ENCODE results near the gene ALMS1. TPM values are rescaled to one million over a fixed set of nuclear protein-coding genes. Genes with fewer than 3 reads are reported as not detected.

The ALMS1 gene
- total RNA-seq, 1 experiment from 2014 or later = 84.7 TPM

- no peaks in the 10 kb centered on the region for H3K9me3 ChIP-seq (ENCODE audit: low read length)
- no peak overlapping the region for H3K4me3 ChIP-seq (ENCODE audit: low read length)
- DNase-seq = no peak
- H3K79me2 ChIP-seq (ENCODE audit: low read length) = peaks cover 19% of the 10 kb centered on the region
- no peaks in the 10 kb centered on the region for H4K20me1 ChIP-seq (ENCODE audit: insufficient read depth, low read depth, low read length)
- H3K36me3 ChIP-seq (ENCODE audit: insufficient read depth, low read length) = no peaks in the 10 kb centered on the region
- no peak overlapping the region for H3K9ac ChIP-seq (ENCODE audit: low read length)
- peaks cover 20% of the 10 kb centered on the region for H3K4me1 ChIP-seq (ENCODE audit: low read length)
- no peak overlapping the region for H3K27ac ChIP-seq (ENCODE audit: low read length)
- no peak overlapping the region for H3K4me2 ChIP-seq (ENCODE audit: low read depth, low read length, poor library complexity, severe bottlenecking)
- H3K9me2 ChIP-seq (replicated peaks; ENCODE audit: insufficient read depth, low read length) = no peaks in the 10 kb centered on the region
- H3K27me3 ChIP-seq (ENCODE audit: low read length) = no peaks in the 10 kb centered on the region
- no peak overlapping the region for H2AFZ ChIP-seq (ENCODE audit: low read length)
These were observed 2.6 kb upstream of the ALMS1 start for GRCh38 chr2:73383036-73383435.

GRCh38 chr2:73385123-73385503, 523 bp upstream of the ALMS1 start:
- no peak for DNase-seq
- peaks cover 40% of the 10 kb centered on the region for H3K79me2 ChIP-seq (ENCODE audit: low read length)
- H3K27ac ChIP-seq (ENCODE audit: low read length) = peak overlapping the region; percentile 64
- H3K9ac ChIP-seq (ENCODE audit: low read length) = peak overlapping the region; percentile 73
- no peaks in the 10 kb centered on the region for H3K9me2 ChIP-seq (replicated peaks; ENCODE audit: insufficient read depth, low read length)
- H3K36me3 ChIP-seq (ENCODE audit: insufficient read depth, low read length) = peaks cover 7% of the 10 kb centered on the region; the same call in 1 of the 2 replicates
- H3K4me1 ChIP-seq (ENCODE audit: low read length) = peaks cover 30% of the 10 kb centered on the region
- no peaks in the 10 kb centered on the region for H4K20me1 ChIP-seq (ENCODE audit: insufficient read depth, low read depth, low read length)
- no peaks in the 10 kb centered on the region for H3K9me3 ChIP-seq (ENCODE audit: low read length)
- peak overlapping the region; percentile 96 for H3K4me3 ChIP-seq (ENCODE audit: low read length)
- peak overlapping the region; percentile 89 for H2AFZ ChIP-seq (ENCODE audit: low read length)
- no peaks in the 10 kb centered on the region for H3K27me3 ChIP-seq (ENCODE audit: low read length)
- H3K4me2 ChIP-seq (ENCODE audit: low read depth, low read length, poor library complexity, severe bottlenecking) = peak overlapping the region; percentile 80

GRCh38 chr2:73386342-73386868, 769 bp downstream of the ALMS1 start:
- Histone ChIP-seq H3K4me3 (ENCODE audit: low read length) (peak overlapping the region; percentile 96), H3K27ac (ENCODE audit: low read length) (peak overlapping the region; percentile 83)

GRCh38 chr2:73386894-73387636, 1.4 kb downstream of the ALMS1 start:
- Histone ChIP-seq H4K20me1 (ENCODE audit: insufficient read depth, low read depth, low read length) (no peaks in the 10 kb centered on the region), H3K9ac (ENCODE audit: low read length) (peak overlapping the region; percentile 96), H3K27ac (ENCODE audit: low read length) (peak overlapping the region; percentile 83), H3K36me3 (ENCODE audit: insufficient read depth, low read length) (peaks cover 7% of the 10 kb centered on the region; the same call in 1 of the 2 replicates), H2AFZ (ENCODE audit: low read length) (peak overlapping the region; percentile 81; the same call in 1 of the 2 replicates), H3K9me2 (replicated peaks; ENCODE audit: insufficient read depth, low read length) (no peaks in the 10 kb centered on the region), H3K9me3 (ENCODE audit: low read length) (no peaks in the 10 kb centered on the region), H3K27me3 (ENCODE audit: low read length) (no peaks in the 10 kb centered on the region), H3K4me3 (ENCODE audit: low read length) (peak overlapping the region; percentile 96), H3K4me2 (ENCODE audit: low read depth, low read length, poor library complexity, severe bottlenecking) (peak overlapping the region; percentile 87), H3K4me1 (ENCODE audit: low read length) (peaks cover 30% of the 10 kb centered on the region), H3K79me2 (ENCODE audit: low read length) (peaks cover 58% of the 10 kb centered on the region)
- peak; percentile 68 for DNase-seq

More at GRCh38 chr2:73386342-73386868, 769 bp downstream of the ALMS1 start:
- peaks cover 52% of the 10 kb centered on the region for H3K79me2 ChIP-seq (ENCODE audit: low read length)
- H3K4me2 ChIP-seq (ENCODE audit: low read depth, low read length, poor library complexity, severe bottlenecking) = peak overlapping the region; percentile 87
- no peaks in the 10 kb centered on the region for H3K27me3 ChIP-seq (ENCODE audit: low read length)
- H3K9ac ChIP-seq (ENCODE audit: low read length) = peak overlapping the region; percentile 96
- peaks cover 7% of the 10 kb centered on the region; the same call in 1 of the 2 replicates for H3K36me3 ChIP-seq (ENCODE audit: insufficient read depth, low read length)
- H3K4me1 ChIP-seq (ENCODE audit: low read length) = peaks cover 30% of the 10 kb centered on the region
- H2AFZ ChIP-seq (ENCODE audit: low read length) = peak overlapping the region; percentile 81; the same call in 1 of the 2 replicates
- H3K9me2 ChIP-seq (replicated peaks; ENCODE audit: insufficient read depth, low read length) = no peaks in the 10 kb centered on the region
- H3K9me3 ChIP-seq (ENCODE audit: low read length) = no peaks in the 10 kb centered on the region
- no peaks in the 10 kb centered on the region for H4K20me1 ChIP-seq (ENCODE audit: insufficient read depth, low read depth, low read length)
- no peak for DNase-seq

GRCh38 chr2:73402386-73403103, 16.9 kb downstream of the ALMS1 start:
- Histone ChIP-seq H4K20me1 (ENCODE audit: insufficient read depth, low read depth, low read length) (no peaks in the 10 kb centered on the region), H3K4me1 (ENCODE audit: low read length) (peaks cover 18% of the 10 kb centered on the region), H3K27ac (ENCODE audit: low read length) (no peak overlapping the region), H3K9me3 (ENCODE audit: low read length) (peaks cover 20% of the 10 kb centered on the region), H3K27me3 (ENCODE audit: low read length) (no peaks in the 10 kb centered on the region), H3K9me2 (replicated peaks; ENCODE audit: insufficient read depth, low read length) (no peaks in the 10 kb centered on the region), H3K36me3 (ENCODE audit: insufficient read depth, low read length) (peaks cover 60% of the 10 kb centered on the region), H3K4me2 (ENCODE audit: low read depth, low read length, poor library complexity, severe bottlenecking) (no peak overlapping the region), H3K9ac (ENCODE audit: low read length) (no peak overlapping the region), H3K79me2 (ENCODE audit: low read length) (peaks cover 98% of the 10 kb centered on the region), H2AFZ (ENCODE audit: low read length) (no peak overlapping the region), H3K4me3 (ENCODE audit: low read length) (no peak overlapping the region)
- no peak for DNase-seq

- Histone ChIP-seq H3K27me3 (ENCODE audit: low read length) (no peaks in the 10 kb centered on the region), H3K9me3 (ENCODE audit: low read length) (peaks cover 19% of the 10 kb centered on the region), H3K27ac (ENCODE audit: low read length) (no peak overlapping the region), H2AFZ (ENCODE audit: low read length) (no peak overlapping the region), H3K4me3 (ENCODE audit: low read length) (no peak overlapping the region), H3K4me2 (ENCODE audit: low read depth, low read length, poor library complexity, severe bottlenecking) (no peak overlapping the region), H4K20me1 (ENCODE audit: insufficient read depth, low read depth, low read length) (no peaks in the 10 kb centered on the region), H3K36me3 (ENCODE audit: insufficient read depth, low read length) (peaks cover 53% of the 10 kb centered on the region), H3K79me2 (ENCODE audit: low read length) (peaks cover 98% of the 10 kb centered on the region), H3K9me2 (replicated peaks; ENCODE audit: insufficient read depth, low read length) (no peaks in the 10 kb centered on the region), H3K4me1 (ENCODE audit: low read length) (peaks cover 25% of the 10 kb centered on the region), H3K9ac (ENCODE audit: low read length) (no peak overlapping the region)
- DNase-seq = no peak
These were observed 17.6 kb downstream of the ALMS1 start for GRCh38 chr2:73403237-73403636.

GRCh38 chr2:73404409-73404808, 18.8 kb downstream of the ALMS1 start:
- H3K9me3 ChIP-seq (ENCODE audit: low read length) = peaks cover 17% of the 10 kb centered on the region
- no peak overlapping the region for H2AFZ ChIP-seq (ENCODE audit: low read length)
- H3K4me1 ChIP-seq (ENCODE audit: low read length) = peaks cover 28% of the 10 kb centered on the region
- H4K20me1 ChIP-seq (ENCODE audit: insufficient read depth, low read depth, low read length) = no peaks in the 10 kb centered on the region
- H3K9me2 ChIP-seq (replicated peaks; ENCODE audit: insufficient read depth, low read length) = no peaks in the 10 kb centered on the region
- peaks cover 42% of the 10 kb centered on the region for H3K36me3 ChIP-seq (ENCODE audit: insufficient read depth, low read length)
- H3K9ac ChIP-seq (ENCODE audit: low read length) = no peak overlapping the region
- H3K27me3 ChIP-seq (ENCODE audit: low read length) = no peaks in the 10 kb centered on the region
- DNase-seq = peak; percentile 54
- H3K4me2 ChIP-seq (ENCODE audit: low read depth, low read length, poor library complexity, severe bottlenecking) = no peak overlapping the region
- H3K4me3 ChIP-seq (ENCODE audit: low read length) = no peak overlapping the region
- peaks cover 94% of the 10 kb centered on the region for H3K79me2 ChIP-seq (ENCODE audit: low read length)
- H3K27ac ChIP-seq (ENCODE audit: low read length) = no peak overlapping the region

GRCh38 chr2:73406996-73407395, 21.4 kb downstream of the ALMS1 start:
- H3K4me2 ChIP-seq (ENCODE audit: low read depth, low read length, poor library complexity, severe bottlenecking) = peak overlapping the region; percentile 20
- H3K79me2 ChIP-seq (ENCODE audit: low read length) = peaks cover 94% of the 10 kb centered on the region
- no peak overlapping the region for H2AFZ ChIP-seq (ENCODE audit: low read length)
- no peaks in the 10 kb centered on the region for H3K9me2 ChIP-seq (replicated peaks; ENCODE audit: insufficient read depth, low read length)
- peaks cover 28% of the 10 kb centered on the region for H3K36me3 ChIP-seq (ENCODE audit: insufficient read depth, low read length)
- no peaks in the 10 kb centered on the region for H3K27me3 ChIP-seq (ENCODE audit: low read length)
- H3K9ac ChIP-seq (ENCODE audit: low read length) = no peak overlapping the region
- H4K20me1 ChIP-seq (ENCODE audit: insufficient read depth, low read depth, low read length) = no peaks in the 10 kb centered on the region
- peak; percentile 81 for DNase-seq
- H3K4me3 ChIP-seq (ENCODE audit: low read length) = no peak overlapping the region
- H3K27ac ChIP-seq (ENCODE audit: low read length) = peak overlapping the region; percentile 52
- H3K4me1 ChIP-seq (ENCODE audit: low read length) = peaks cover 28% of the 10 kb centered on the region
- peaks cover 17% of the 10 kb centered on the region for H3K9me3 ChIP-seq (ENCODE audit: low read length)
